Stimulated activated naive CD4-positive, alpha-beta T cell (primary cell): ENCODE data around the gene RBM20.

Experiments used
- DNase-seq, 6 experiments: peaks; one replicate each; lab custom pipeline; 2025; lab: John Stamatoyannopoulos, UW

The RBM20 gene

GRCh38 chr10:110871298-110872084, 227.4 kb downstream of the RBM20 start, which contains the start of gene PDCD4:
Gene PDCD4 (plus strand): TSS chr10:110871928. CDS start chr10:110876028, 4,100 bp downstream.
- DNase-seq = peak; percentile 84 to 95 (median 89)

DNA sequence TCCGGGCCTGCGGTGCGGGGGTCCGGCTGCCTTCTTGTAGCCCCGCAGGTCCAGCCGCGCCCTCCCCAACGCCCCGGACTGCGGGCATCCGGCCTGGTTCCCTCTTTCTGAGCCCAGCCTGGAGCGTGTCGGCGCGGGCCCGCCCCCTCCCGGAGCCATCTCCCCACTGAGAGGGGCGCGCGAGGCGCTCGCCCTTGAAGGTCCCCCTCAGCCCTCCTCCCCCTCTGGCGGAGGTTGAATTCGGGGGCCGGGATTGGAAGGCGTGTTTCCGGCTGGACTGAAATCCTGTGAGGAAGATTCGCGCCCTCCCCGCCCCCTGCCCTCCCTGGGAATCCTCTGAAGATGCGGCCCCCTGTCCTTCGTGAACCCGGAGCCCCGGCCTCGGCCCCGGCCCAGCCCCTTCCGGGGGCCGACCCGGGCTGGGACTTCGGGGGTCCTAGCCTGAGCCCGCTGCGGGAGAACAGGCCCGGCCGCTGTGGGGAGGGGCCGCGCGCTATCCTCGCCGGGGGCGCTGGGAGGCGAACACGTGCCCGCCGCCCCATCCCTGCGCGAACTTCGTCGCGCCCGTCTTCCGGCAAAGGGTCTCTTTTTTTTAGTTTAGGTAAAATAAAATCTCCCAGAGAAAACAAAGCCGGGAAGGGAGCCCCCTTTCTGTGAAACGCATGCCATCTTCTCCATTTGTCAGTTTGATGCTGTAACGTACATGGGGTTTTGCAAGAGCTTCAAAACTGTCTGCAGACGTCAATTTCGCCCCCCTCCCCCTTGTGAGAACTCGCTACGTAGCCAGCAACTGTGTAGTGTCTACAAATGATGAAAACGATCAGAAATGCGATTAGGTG, 228.2 kb downstream of the RBM20 start:
- peak; percentile 81 to 95 (median 91) for DNase-seq

DNA sequence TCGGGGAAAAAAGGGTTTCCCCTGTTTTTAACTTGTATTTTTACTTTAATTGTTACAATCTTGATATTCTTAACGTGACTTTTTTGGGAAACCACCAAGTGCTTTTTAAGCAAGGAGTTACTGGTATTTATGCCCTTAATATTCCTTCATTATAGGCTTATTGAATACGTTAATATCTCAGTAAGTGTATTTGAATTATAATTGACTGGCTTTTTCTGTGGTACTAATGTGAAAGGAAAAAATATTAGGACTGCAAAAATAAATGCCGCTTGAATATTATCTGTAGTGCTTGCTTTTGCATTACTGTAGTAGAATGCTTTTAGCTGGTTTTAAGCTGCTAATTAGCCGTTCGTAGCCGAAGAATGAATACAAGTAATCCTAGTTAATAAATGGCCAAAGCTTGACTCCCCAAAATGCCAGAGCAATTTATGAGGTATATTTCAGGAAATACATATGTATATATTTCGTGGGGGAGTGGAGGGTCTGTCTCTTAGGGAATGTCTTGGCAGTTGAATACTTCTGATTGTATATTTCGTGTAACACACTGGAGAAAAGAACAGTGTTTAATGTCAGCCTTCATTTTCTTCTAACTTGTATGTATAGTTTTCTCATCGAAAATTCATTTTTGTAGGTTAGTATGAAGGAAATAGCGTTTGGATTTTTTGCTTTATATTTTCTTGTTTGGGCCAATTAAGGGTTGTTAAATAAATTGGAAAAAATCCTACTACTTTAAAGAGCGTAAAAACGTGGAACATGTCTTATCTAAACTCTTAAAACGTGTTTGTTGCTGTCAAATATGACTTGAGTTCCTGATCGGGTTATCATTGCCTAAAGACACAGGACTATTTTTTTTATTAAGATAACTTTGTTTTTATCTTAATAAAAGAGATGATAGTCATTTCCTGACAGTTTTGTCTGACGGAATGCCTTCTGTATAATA, 229.1 kb downstream of the RBM20 start:
- no peak for DNase-seq

DNA sequence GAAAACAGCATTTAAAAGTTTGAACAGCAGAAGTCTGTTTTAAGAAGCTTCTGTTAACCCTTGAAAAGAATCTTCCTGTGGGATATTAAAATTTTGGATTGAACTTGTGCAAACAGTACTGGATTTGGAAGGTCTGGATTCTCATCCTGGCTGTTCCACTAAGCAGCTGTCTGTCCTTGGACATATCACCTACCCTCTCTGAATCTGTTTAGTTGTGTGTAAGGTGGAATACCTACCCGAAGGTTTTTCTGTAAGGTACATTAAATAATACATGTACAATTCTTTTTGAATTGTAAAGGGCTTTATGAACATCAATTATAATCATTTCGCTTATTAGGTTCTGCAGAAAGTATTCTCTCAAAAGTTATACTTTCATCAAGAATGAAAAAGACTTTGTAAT, 229.8 kb downstream of the RBM20 start:
- peak in 1 of 6 experiments; percentile 27 for DNase-seq

DNA sequence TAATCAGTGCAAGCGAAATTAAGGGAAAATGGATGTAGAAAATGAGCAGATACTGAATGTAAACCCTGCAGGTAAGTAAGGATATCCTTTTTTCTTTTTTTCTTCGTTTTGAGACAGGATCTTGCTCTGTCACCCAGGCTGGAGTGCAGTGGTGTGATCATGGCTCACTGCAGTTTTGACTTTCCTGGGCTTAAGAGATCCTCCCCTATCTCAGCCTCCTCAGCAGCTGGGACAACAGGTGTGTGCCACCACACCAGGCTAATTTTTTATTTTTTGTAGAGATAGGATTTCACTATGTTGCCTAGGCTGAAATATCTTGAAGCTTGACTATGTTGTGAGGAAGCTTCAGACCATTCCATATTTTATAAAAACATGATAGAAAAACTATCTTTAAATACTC, 231.9 kb downstream of the RBM20 start:
- no peak for DNase-seq

DNA sequence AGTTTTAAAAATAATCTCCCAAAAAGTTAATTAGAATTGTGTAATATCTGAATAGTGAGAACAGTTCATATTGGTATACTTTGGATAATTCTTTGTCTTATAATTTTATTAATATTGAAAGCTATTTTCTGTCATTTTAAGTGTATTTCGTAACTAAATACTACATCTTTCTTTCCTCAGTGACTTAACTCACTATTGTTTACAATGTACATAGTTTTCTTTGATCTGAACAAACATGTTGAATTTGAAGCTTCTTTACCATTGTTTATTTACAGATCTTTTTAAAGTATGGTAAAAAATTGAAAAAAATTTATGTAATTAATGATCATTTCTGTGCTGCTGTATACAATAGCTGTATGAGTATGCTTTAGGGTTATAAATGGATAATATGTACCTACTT, 232.7 kb downstream of the RBM20 start:
- no peak for DNase-seq

- DNase-seq = no peak
Observed at GRCh38 chr10:110880012-110880411, 235.9 kb downstream of the RBM20 start.

DNA sequence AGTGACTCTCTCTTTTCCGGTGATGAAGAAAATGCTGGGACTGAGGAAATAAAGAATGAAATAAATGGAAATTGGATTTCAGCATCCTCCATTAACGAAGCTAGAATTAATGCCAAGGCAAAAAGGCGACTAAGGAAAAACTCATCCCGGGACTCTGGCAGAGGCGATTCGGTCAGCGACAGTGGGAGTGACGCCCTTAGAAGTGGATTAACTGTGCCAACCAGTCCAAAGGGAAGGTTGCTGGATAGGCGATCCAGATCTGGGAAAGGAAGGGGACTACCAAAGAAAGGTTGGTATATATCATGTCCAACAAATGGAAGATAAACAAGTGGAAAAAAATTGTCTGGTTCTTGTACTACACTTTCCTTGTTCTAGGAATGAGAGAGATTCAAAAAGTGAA, 237.1 kb downstream of the RBM20 start:
- DNase-seq = no peak

GRCh38 chr10:110881905-110882304, 237.8 kb downstream of the RBM20 start:
- no peak for DNase-seq

DNA sequence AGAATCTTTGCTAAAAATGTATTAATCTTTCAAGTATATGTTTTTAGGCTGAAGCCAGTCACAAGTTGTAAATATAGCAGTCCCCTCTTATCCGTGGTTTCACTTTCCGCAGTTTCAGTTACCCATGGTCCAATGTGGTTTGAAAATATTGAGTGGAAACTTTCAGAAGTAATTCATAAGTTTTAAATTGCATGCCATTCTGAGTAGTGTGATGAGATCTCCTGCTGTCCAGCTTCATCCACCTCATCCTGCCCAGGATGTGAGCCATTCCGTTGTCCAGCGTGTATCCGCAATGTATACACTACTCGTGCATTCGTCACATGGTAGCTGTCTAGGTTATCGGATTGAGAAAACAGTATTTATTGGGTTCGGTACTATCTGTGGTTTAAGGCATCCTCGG, 239.8 kb downstream of the RBM20 start:
- peak in 1 of 6 experiments; percentile 13 for DNase-seq

- no peak for DNase-seq
Observed at GRCh38 chr10:110885932-110886674, 242.0 kb downstream of the RBM20 start.

DNA sequence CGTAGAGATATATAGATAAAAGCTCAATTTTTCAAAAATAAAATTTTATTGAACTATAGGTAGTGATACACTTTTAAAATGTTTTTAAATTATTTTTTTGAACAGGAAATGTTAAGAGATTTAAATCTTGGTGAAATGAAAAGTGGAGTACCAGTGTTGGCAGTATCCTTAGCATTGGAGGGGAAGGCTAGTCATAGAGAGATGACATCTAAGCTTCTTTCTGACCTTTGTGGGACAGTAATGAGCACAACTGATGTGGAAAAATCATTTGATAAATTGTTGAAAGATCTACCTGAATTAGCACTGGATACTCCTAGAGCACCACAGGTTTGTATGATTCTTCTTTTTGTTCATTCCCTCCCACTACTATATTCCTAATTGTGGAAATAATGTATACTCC, 243.4 kb downstream of the RBM20 start:
- no peak for DNase-seq
